Endothelial cell of umbilical vein (primary cell): ENCODE results near the gene SYAP1. TPM values are rescaled to one million over a fixed set of nuclear protein-coding genes. Genes with fewer than 3 reads are reported as not detected.

Experiments used
- BruUV-seq: library from RNA; stranded (reverse); fragments of 400-500 nt; replicated peaks from 2 replicates; lab custom pipeline; 2021; lab: Mats Ljungman, UMichigan
- CTCF ChIA-PET: fragments of 300-600, 350-600 bp; sonication (Branson Sonifier 250); formaldehyde crosslinking; loops from one replicate; lab custom pipeline; 2021; ENCODE audit warnings: antibody characterized with exemption, inconsistent platforms; lab: Charles Lee
- POLR2A ChIA-PET: fragments of 300-600, 350-600 bp; sonication (Branson Sonifier 250); formaldehyde crosslinking; loops from one replicate; lab custom pipeline; 2021; ENCODE audit warnings: antibody characterized with exemption, inconsistent platforms; lab: Charles Lee
- DNase-seq: peaks from one replicate; pipeline ENCODE4 v3.0.0-alpha.2; 2011; ENCODE audit warnings: low read depth, low spot score
- FAIRE-seq: peaks from 2 replicates; lab custom pipeline; 2011; peaks lifted over from hg19 to GRCh38; lab: Jason Lieb, UNC
- H2AFZ ChIP-seq: 2 replicates; pipeline ENCODE4 v1.6.0; 2012; ENCODE audit warnings: low read depth, low read length, control low read depth, inconsistent platforms
- H3K27ac ChIP-seq: 2 replicates; pipeline ENCODE4 v1.5.1; 2011; ENCODE audit warnings: low read depth, mild to moderate bottlenecking, control low read depth, low read length, moderate library complexity; ENCODE audit not compliant: insufficient read depth
- H3K27me3 ChIP-seq, 2 experiments: 2 replicates each; pipeline versions ENCODE4 v1.6.0 to v1.6.1; 2011; ENCODE audit warnings: low read length in 2 of 2, mixed read lengths in 1 of 2; ENCODE audit not compliant: control insufficient read depth in 2 of 2, insufficient read depth in 2 of 2
- H3K36me3 ChIP-seq, 2 experiments: 2 replicates in 1 of 2; 3 replicates in 1 of 2; pipeline ENCODE4 v1.5.1; 2011; ENCODE audit warnings: low read length in 2 of 2, mild to moderate bottlenecking in 1 of 2, moderate library complexity in 1 of 2; ENCODE audit not compliant: control insufficient read depth in 2 of 2, insufficient read depth in 2 of 2; ENCODE audit errors: extremely low read depth in 1 of 2
- H3K4me1 ChIP-seq: 3 replicates; pipeline ENCODE4 v1.5.1; 2011; ENCODE audit warnings: mild to moderate bottlenecking, low read length; ENCODE audit not compliant: control insufficient read depth, insufficient read depth; ENCODE audit errors: extremely low read depth
- H3K4me2 ChIP-seq: 2 replicates; pipeline ENCODE4 v1.6.1; 2011; ENCODE audit warnings: low read length, control low read depth, mixed read lengths; ENCODE audit not compliant: insufficient read depth
- H3K4me3 ChIP-seq, 3 experiments: fragments of 200-600 bp in 1 of 3; sonication (generic), shearing (Covaris generic) in 1 of 3; replicated peaks in 1 of 3; 2 replicates each; pipeline ENCODE4 v1.5.1; 2011 to 2016; ENCODE audit warnings: control low read depth in 3 of 3, low read length in 3 of 3, mild to moderate bottlenecking in 2 of 3, inconsistent platforms in 1 of 3, low read depth in 1 of 3, moderate library complexity in 1 of 3; ENCODE audit not compliant: insufficient read depth in 1 of 3
- H3K79me2 ChIP-seq: 2 replicates; pipeline ENCODE4 v1.6.0; 2012; ENCODE audit warnings: low read length, inconsistent platforms; ENCODE audit not compliant: control insufficient read depth, insufficient read depth
- H3K9ac ChIP-seq: replicated peaks from 2 replicates; pipeline ENCODE3; 2011; ENCODE audit warnings: low read length, control low read depth; ENCODE audit not compliant: insufficient read depth; ENCODE audit errors: extremely low read depth
- H3K9me1 ChIP-seq: replicated peaks from 3 replicates; pipeline ENCODE4 v1.6.0; 2011; ENCODE audit warnings: mild to moderate bottlenecking, low read length; ENCODE audit not compliant: control insufficient read depth, insufficient read depth; ENCODE audit errors: extremely low read depth
- H3K9me3 ChIP-seq: replicated peaks from 2 replicates; pipeline ENCODE4 v1.5.1; 2012; ENCODE audit warnings: low read length, inconsistent platforms; ENCODE audit not compliant: control insufficient read depth, insufficient read depth
- H4K20me1 ChIP-seq: replicated peaks from 2 replicates; pipeline ENCODE3; 2011; ENCODE audit warnings: mild to moderate bottlenecking, low read length; ENCODE audit not compliant: control insufficient read depth, insufficient read depth; ENCODE audit errors: extremely low read depth
- CTCF ChIP-seq, 2 donors: IDR thresholded peaks; 1 replicate in 1 of 2; 2 replicates in 1 of 2; pipeline ENCODE4 v1.5.1; 2011; ENCODE audit warnings: low read length in 2 of 2, mild to moderate bottlenecking in 2 of 2, moderate library complexity in 2 of 2, control low read depth in 1 of 2, inconsistent platforms in 1 of 2, low read depth in 1 of 2; ENCODE audit not compliant: insufficient read depth in 1 of 2; ENCODE audit errors: extremely low read depth in 1 of 2
- EZH2 ChIP-seq: IDR thresholded peaks from 2 replicates; pipeline ENCODE4 v1.6.1; 2012; ENCODE audit warnings: borderline replicate concordance, low read depth, mild to moderate bottlenecking, moderate library complexity, low read length, inconsistent platforms; ENCODE audit not compliant: severe bottlenecking
- FOS ChIP-seq: IDR thresholded peaks from 2 replicates; pipeline ENCODE4 v1.6.1; 2011; ENCODE audit warnings: mild to moderate bottlenecking, low read length, moderate library complexity, borderline replicate concordance; ENCODE audit not compliant: insufficient read depth
- GATA2 ChIP-seq: IDR thresholded peaks from 2 replicates; pipeline ENCODE4 v1.7.0; 2011; ENCODE audit warnings: low read depth, mild to moderate bottlenecking, moderate library complexity, mixed read lengths, low read length; ENCODE audit not compliant: insufficient read length, insufficient read depth
- JUN ChIP-seq: IDR thresholded peaks from 2 replicates; pipeline ENCODE4 v1.6.1; 2011; ENCODE audit warnings: borderline replicate concordance, low read depth; ENCODE audit not compliant: insufficient read length, insufficient read depth
- MAX ChIP-seq: IDR thresholded peaks from 2 replicates; pipeline ENCODE4 v1.6.1; 2011; ENCODE audit not compliant: insufficient read depth, insufficient read length
- MYC ChIP-seq: IDR thresholded peaks from one replicate; pipeline ENCODE4 v1.6.1; 2011; ENCODE audit warnings: mild to moderate bottlenecking, low read depth, low read length
- POLR2A ChIP-seq: IDR thresholded peaks from 2 replicates; pipeline ENCODE4 v1.6.1; 2012; ENCODE audit warnings: low read depth, mild to moderate bottlenecking, control low read depth, low read length
- POLR2AphosphoS5 ChIP-seq: IDR thresholded peaks from 2 replicates; pipeline ENCODE4 v1.6.1; 2012; ENCODE audit warnings: low read depth, mild to moderate bottlenecking, control low read depth, low read length, moderate library complexity; ENCODE audit not compliant: insufficient read depth
- dilution Hi-C: fragments of 300-500 bp; cut with MboI; formaldehyde crosslinking; loops from one replicate; pipeline ENCODE4 v1.15.0; 2019; ENCODE audit warnings: low sequenced_read_pairs; ENCODE audit not compliant: extremely low pct_ligation_motif_present
- intact Hi-C: fragments of 100-400 bp; cut with micrococcal nuclease; formaldehyde crosslinking; loops from one replicate; pipeline ENCODE4 v1.10.0; 2022
- polyA plus RNA-seq, 4 experiments: library from polyadenylated mRNA; depleted of rRNA in 3 of 4; stranded (reverse) in 3 of 4; unstranded in 1 of 4; fragments of >200 nt; gene quantifications; 2 replicates each; pipeline versions ENCODE4 v1.2.1 to v1.2.3, GENCODE V29; 2011 to 2012; ENCODE audit warnings: missing spikeins in 1 of 4
- total RNA-seq: library from RNA; stranded (reverse); gene quantifications from 2 replicates; pipeline ENCODE4 v1.2.3, GENCODE V29; 2021

Gene SYAP1
- total and polyA plus RNA-seq, 2 donors (not counting 3 experiments of a cell fraction or from before 2014, with no cell fraction given), result 3.4 to 21.9 TPM

- intact Hi-C loops, result no loop called here
- H3K9ac ChIP-seq, result no peak overlapping the region
Observed at GRCh38 chrX:16797841-16798240, 78.4 kb downstream of the SYAP1 start.

More at GRCh38 chrX:16797841-16798240, 78.4 kb downstream of the SYAP1 start:
- H3K27me3 ChIP-seq, result no peaks in the 10 kb centered on the region
- DNase-seq (no peak), FAIRE-seq (no peak)
- peaks cover 0 to 3% of the 10 kb centered on the region in 2 experiments for H3K36me3 ChIP-seq
- POLR2A ChIA-PET, result no interaction called here
- no peak overlapping the region for H3K4me3 ChIP-seq
- no peak overlapping the region for H3K27ac ChIP-seq
- peaks cover 2% of the 10 kb centered on the region for H3K79me2 ChIP-seq
- no peaks in the 10 kb centered on the region for H3K9me1 ChIP-seq
- TF ChIP-seq MYC (no peak), EZH2 (no peak), FOS (no peak), MAX (no peak), JUN (no peak), POLR2A (no peak), GATA2 (no peak), CTCF (IDR thresholded peaks at IDR 0.05; ENCODE audit: extremely low read depth in 1 of 2, insufficient read depth in 1 of 2, low read depth in 1 of 2, low read length in 2 of 2) (no peak), POLR2AphosphoS5 (no peak)
- no peak overlapping the region for H2AFZ ChIP-seq
- dilution Hi-C loops, result no loop called here
- no peaks in the 10 kb centered on the region for H4K20me1 ChIP-seq
- no peaks in the 10 kb centered on the region for H3K9me3 ChIP-seq
- no TSS peak for BruUV-seq
- no peaks in the 10 kb centered on the region for H3K4me1 ChIP-seq
- CTCF ChIA-PET, result interaction anchor here (1.8 kb wide), 1 partner anchor 10 kb away, joined by 9 read pairs; no protein-coding TSS in a partner anchor
- H3K4me2 ChIP-seq, result no peak overlapping the region
